Neural crest cell (in vitro differentiated cells): Measurements from ENCODE around the gene AK8. TPM values are rescaled to one million over a fixed set of nuclear protein-coding genes. Genes with fewer than 3 reads are reported as not detected.

Experiments
- DNase-seq: peaks from one replicate; pipeline ENCODE4 v3.0.0; 2021; ENCODE audit warnings: low read depth, mixed read lengths, low spot score
- H3K27ac Mint-ChIP-seq: one replicate; pipeline ENCODE4 v1.8.0; 2021; ENCODE audit warnings: mild to moderate bottlenecking, mixed read lengths; ENCODE audit not compliant: unreplicated experiment
- H3K27me3 Mint-ChIP-seq: 2 replicates; pipeline ENCODE4 v1.8.0; 2021; ENCODE audit warnings: low read depth, mild to moderate bottlenecking, mixed read lengths
- H3K36me3 Mint-ChIP-seq: 2 replicates; pipeline ENCODE4 v1.8.0; 2021; ENCODE audit warnings: low read depth, mild to moderate bottlenecking, mixed read lengths
- H3K4me1 Mint-ChIP-seq: 2 replicates; pipeline ENCODE4 v1.8.0; 2021; ENCODE audit warnings: mixed read lengths
- H3K4me3 Mint-ChIP-seq: one replicate; pipeline ENCODE4 v1.8.0; 2021; ENCODE audit warnings: mild to moderate bottlenecking, mixed read lengths
- H3K9me3 Mint-ChIP-seq: 2 replicates; pipeline ENCODE4 v1.8.0; 2021; ENCODE audit warnings: mixed read lengths
- CTCF ChIP-seq: fragments of 200-600 bp; sonication (generic); conservative IDR thresholded peaks from 2 replicates; pipeline ENCODE4 v1.5.0; 2021; ENCODE audit warnings: antibody characterized with exemption, mild to moderate bottlenecking
- total RNA-seq: library from RNA; stranded (reverse); gene quantifications from 2 replicates; pipeline ENCODE4 v1.2.1, GENCODE V29; 2021

AK8 gene
- total RNA-seq, 1 donor from 2014 or later: 0.96 TPM

GRCh38 chr9:132846918-132847515 lies 31.1 kb downstream of the AK8 start:
- DNase-seq: no peak
- no peaks in the 10 kb centered on the region for H3K36me3 Mint-ChIP-seq
- no peaks in the 10 kb centered on the region for H3K9me3 Mint-ChIP-seq
- H3K27ac Mint-ChIP-seq: no peak overlapping the region
- no peaks in the 10 kb centered on the region for H3K27me3 Mint-ChIP-seq
- H3K4me1 Mint-ChIP-seq: peaks cover 5% of the 10 kb centered on the region
- H3K4me3 Mint-ChIP-seq: no peak overlapping the region
- TF ChIP-seq CTCF: no peak

GRCh38 chr9:132846109-132846917 lies 31.8 kb downstream of the AK8 start:
- no peak overlapping the region for H3K4me3 Mint-ChIP-seq
- peaks cover 5% of the 10 kb centered on the region for H3K4me1 Mint-ChIP-seq
- no peak for DNase-seq
- no peak overlapping the region for H3K27ac Mint-ChIP-seq
- no peaks in the 10 kb centered on the region for H3K36me3 Mint-ChIP-seq
- no peaks in the 10 kb centered on the region for H3K27me3 Mint-ChIP-seq
- H3K9me3 Mint-ChIP-seq: no peaks in the 10 kb centered on the region
- TF ChIP-seq CTCF: no peak

GRCh38 chr9:132842124-132843044 lies 35.7 kb downstream of the AK8 start:
- no peak for TF ChIP-seq CTCF
- H3K4me3 Mint-ChIP-seq: no peak overlapping the region
- peaks cover 12% of the 10 kb centered on the region for H3K4me1 Mint-ChIP-seq
- DNase-seq: no peak
- H3K9me3 Mint-ChIP-seq: no peaks in the 10 kb centered on the region
- peaks cover 18% of the 10 kb centered on the region for H3K27me3 Mint-ChIP-seq
- no peaks in the 10 kb centered on the region for H3K36me3 Mint-ChIP-seq
- H3K27ac Mint-ChIP-seq: no peak overlapping the region

GRCh38 chr9:132840980-132841379 lies 37.1 kb downstream of the AK8 start:
- Mint-ChIP-seq H3K36me3 (no peaks in the 10 kb centered on the region), H3K9me3 (no peaks in the 10 kb centered on the region), H3K4me1 (peaks cover 14% of the 10 kb centered on the region), H3K4me3 (no peak overlapping the region), H3K27ac (no peak overlapping the region), H3K27me3 (peaks cover 27% of the 10 kb centered on the region)
- DNase-seq: no peak
- no peak for TF ChIP-seq CTCF

- H3K27ac Mint-ChIP-seq: no peak overlapping the region
- H3K27me3 Mint-ChIP-seq: peaks cover 47% of the 10 kb centered on the region
- no peak overlapping the region for H3K4me3 Mint-ChIP-seq
- no peaks in the 10 kb centered on the region for H3K36me3 Mint-ChIP-seq
- H3K9me3 Mint-ChIP-seq: no peaks in the 10 kb centered on the region
- no peak for DNase-seq
- H3K4me1 Mint-ChIP-seq: peaks cover 28% of the 10 kb centered on the region
- TF ChIP-seq CTCF: no peak
These were observed 39.8 kb downstream of the AK8 start for GRCh38 chr9:132838291-132838690.
